ENCODE results near the gene KRT6A.
"Not testable (repeated sequence)": the region's sequence is repeated elsewhere in the genome, so short reads cannot be mapped to it uniquely, and the experiment has no call there.

The KRT6A gene

DNA sequence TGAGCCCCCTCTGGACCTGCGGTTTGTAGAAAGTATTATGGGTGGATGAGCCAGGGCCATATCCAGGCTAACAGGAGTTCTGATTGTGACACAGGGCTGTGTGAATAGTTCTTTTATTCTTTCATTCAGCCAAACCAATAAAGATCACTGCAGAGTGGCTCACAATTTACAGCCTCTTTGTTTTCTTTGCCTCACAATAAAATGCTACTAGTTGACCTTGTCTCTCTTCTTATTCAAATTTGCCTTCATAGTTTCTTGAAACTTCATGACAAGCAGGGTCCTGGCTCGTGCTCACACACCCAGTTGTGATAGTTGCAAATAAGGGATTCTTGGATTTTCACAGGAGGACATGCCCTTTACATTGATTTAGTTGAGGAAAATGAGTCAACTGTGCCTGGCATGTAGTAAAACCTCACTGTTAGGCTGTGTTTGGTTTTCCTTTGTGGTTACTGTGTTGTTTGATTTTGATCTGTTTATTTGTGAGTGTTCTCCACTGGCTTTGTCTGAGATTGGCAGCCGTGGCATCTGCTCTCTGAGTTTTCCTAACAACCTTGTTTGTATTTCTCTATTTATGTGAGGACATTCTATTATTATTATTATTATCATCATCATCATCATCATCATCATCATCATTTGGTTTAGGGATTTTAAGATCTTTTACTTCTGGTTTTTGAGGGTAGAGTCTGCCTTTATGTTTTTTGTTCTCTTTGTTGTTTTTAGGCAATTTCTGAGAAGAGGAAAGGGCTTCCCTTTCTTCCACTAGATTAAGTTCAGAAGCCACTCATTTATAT, 38.5 kb downstream of the KRT6A start:
- DNase-seq: no peak

DNA sequence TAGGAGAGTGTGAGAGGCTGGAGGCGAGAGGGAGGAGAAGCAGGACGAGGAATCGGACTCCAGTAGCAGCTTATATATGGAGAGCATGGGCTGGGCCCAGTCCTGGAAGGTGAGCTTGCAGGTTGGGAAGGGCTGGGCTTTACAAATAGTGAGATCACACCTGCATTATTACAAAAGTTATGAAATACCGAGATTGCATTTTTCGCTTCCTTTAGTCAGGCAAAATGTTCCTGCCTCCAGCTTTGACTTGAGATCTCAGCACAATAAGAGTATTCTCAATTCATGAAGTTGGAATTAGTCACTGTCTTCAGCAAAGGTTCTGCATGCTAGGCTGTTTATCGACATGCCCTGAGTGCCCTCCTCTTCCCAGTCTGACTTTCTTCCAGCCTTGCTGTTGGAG, 41.0 kb downstream of the KRT6A start, which contains the start of gene KRT6B:
TSS of gene KRT6B (minus strand) at position 46 of the 400 bp plus-strand sequence. CDS start 68 bp downstream, outside the sequence.
- DNase-seq: no peak

DNA sequence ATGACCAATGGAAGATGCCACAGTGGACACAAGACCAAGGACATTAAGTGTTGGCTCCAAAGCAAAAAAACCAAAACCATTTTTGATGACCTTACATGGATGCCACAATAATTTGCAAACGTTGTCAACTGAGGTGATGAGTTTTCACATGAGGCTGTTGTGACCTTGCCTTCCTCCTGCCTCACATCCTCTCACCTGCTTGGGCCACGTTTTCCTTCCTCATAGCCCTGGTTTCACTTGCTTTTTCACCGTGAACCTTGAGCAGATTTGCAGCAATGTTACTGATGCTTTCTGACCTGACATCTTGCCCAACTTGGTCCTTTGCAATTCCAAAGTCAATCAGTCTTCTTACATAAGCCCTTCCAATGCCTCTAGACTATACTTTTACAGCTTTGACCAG, 44.8 kb downstream of the KRT6A start:
- no peak for DNase-seq

- not testable (repeated sequence) for DNase-seq
Observed at GRCh38 chr12:52447196-52447595, 45.9 kb downstream of the KRT6A start.

DNA sequence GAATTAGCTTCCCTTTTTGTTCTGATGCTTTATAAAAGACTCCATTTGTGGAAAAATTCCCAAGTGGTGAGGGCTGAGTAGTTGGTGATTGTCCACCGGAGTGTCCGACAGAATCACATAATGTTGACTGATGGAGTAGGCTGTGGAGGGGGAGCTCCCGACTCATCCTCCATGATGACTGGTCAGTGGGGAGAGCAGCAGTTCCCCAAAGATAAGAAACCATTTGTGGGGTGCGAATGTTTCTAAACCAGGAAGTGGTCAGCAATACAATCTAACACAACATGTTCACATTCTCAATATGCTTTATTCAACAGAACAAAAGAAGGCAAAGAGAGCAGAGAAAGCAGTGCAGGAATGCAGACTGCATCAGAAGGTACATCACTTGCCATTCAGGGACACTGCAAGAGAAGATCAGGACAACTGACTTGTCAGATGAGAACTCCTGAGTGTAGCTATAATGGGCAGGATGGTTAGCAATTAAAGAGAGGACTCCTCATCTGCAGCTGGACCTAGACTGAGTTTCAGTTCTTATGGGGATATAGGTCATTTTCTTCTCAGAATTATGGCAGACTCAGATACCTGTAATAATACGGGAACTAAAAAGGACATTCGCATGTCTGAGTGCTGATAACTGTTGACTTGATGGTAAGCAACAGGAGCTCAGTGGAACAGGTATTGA, 46.6 kb downstream of the KRT6A start:
- peak; percentile 82 for DNase-seq

DNA sequence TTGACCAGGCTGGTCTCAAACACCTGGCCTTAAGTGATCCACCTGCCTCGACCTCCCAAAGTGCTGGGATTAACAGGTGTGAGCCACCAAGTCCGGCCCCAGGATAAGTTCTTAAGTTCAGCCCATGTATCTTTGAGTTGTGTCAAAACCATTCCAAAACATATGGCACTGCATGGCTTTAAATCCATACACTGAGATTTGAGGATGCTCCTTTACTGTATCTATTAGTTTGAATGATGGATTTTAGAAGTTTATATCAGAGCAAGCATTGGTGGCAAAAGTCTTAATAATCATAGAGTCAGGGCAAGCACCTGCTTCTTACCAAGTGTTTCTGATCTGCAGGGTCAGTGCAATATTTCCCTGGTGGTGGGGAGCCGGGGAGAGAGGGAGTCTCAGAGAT, 47.2 kb downstream of the KRT6A start:
- no peak for DNase-seq

DNA sequence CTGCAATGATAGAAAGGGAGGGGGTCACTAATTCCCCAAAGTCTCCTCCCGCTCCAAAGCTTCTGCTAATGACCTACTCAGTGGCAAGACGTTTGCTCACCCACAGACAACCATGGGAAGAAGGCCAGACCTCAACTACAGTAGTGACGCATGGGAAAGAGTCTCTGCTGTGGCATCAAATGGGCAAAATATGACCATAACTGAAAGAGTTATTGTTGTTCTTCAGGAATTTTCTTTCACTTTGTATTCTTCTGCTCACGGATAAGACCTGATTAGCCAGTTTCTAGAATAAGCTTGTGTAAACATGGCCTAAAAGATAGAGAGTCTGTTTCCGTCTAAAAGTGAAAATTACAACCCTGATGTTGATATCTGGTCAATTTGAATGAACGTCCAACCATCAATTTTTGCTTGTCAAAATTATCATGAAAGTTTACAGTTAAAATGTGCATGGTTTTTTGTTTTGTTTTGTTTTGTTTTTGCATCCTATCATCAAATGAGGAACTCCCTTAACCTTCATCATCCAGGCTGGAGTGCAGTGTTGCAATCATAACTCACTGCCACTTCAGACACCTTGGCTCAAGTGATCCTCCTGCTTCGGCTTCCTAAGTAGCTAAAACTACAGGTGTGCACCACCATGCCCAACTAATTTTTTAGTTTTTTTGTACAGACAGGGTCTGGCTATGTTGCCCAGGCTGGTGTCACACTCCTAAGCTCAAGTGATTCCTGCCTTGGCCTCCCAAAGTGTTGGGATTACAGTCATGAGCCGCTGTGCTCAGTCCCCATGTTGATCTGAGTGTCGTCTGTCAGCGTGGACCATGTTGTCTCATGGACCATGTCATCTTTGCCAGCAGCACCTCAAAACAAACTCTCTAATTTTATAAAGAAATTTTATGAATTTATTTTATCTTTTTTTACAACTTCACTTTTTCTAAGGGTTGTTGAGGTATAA, 48.1 kb downstream of the KRT6A start:
- no peak for DNase-seq

DNA sequence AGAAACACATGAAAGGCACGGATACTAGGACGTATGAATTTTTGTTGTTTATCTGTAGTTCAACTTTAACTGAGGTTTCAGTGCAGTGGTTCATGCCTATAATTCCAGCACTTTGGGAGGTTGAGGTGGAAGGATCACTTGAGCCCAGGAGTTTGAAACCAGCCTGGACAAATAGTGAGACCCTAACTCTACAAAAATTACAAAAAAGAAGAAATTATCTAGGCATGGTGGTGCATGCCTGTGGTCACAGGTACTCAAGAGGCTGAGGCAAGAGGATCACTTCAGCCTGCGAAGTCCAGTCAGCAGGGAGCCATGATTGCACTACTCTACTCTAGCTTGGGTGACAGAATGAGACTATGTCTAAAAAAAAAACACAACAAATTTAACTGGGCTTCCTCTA, 49.1 kb downstream of the KRT6A start:
- DNase-seq: no peak

DNA sequence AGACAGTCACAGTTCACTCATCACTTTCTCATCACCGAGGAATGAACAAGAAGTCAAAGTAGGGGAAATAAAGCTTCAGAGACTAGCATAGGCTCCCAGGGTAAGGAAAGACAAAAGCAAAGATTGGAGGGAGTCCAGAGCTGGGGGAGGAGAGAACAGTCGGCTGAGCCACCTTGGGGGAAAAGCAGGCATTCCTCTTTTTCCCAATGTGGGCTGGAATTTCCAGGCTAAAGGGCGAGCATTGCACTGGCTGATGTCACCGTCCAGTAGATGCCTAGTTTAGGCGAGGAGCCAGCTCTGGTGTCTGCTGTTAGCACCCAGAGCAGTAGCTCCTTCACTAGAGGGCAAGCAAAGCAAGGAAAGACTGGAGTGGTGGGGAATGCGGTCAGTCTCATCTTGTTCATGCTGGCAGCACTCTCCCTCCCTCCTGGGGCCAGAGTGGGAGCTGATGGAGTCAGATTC, 50.4 kb downstream of the KRT6A start:
- no peak for DNase-seq

DNA sequence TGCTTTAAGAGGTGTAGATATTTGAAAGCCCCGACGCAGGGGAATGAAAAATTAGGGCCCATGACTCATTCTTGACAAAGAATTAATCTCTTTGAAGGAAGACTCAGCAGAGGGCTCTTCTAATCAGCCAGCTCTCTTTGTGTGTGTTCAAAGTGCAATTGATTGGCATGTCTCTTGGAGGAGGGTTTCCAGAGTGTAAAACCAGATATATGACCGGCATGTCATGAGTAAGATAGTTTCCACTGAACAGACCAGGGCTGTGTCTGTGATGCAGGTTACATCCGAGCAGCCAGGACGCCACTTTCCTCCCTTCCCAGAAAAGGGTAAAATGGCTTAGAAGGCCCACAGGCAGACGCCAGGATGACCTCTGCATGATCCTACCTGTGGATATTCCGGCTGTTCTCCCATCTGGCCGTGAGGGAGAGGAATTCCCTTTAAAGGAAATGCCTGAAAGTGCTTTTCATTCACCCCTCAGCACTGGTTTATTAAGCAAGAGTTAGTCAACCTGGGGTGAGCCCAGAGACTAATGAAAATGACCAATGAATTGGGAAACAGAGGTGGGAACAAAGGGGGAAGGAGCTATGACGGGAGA, 51.6 kb downstream of the KRT6A start:
- no peak for DNase-seq

DNA sequence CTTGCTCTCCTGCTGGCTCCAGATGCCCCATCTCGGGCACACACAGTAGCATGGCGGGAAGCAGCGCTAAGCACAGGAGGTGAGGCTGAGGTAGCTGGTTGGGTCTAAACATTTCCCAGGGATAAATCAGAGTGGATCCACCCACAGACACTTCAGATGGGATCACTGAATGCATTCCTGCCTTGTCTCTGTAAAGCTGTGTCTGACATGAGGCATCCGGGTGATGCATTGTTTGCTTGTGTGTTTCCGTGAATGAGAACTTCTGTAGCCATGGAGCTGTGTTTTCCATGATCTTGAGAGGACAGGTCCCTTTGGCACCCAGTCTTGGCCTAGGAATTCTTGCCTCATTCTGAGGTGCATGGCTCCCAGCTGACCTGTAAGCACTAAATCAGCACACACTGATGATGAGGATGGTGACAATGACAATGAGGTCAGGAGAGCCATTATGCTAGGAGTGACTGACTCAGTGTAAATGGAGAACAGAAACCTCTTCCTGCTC, 52.2 kb downstream of the KRT6A start:
- no peak for DNase-seq

- DNase-seq: no peak
Observed at GRCh38 chr12:52439845-52440244, 53.2 kb downstream of the KRT6A start.

- DNase-seq: no peak
Observed at GRCh38 chr12:52439420-52439819, 53.6 kb downstream of the KRT6A start.

GRCh38 chr12:52438305-52439301, 54.5 kb downstream of the KRT6A start:
- no peak for DNase-seq

GRCh38 chr12:52437508-52437907, 55.5 kb downstream of the KRT6A start:
- no peak for DNase-seq

All from hematopoietic multipotent progenitor cell treated with erythropoietin and hydrocortisone succinate and interleukin-3 and kit ligand, for 4 days (in vitro differentiated cells).